Activated CD4-positive, alpha-beta T cell treated with anti-CD3 and anti-CD28 coated beads, Interleukin-2, amount 50 U/mL, for 48 hours (primary cell): Measurements from ENCODE around the gene YPEL3.

Experiments
- DNase-seq, 2 experiments: peaks; one replicate each; pipeline ENCODE4 v3.0.0-alpha.2; 2020

YPEL3 gene

GRCh38 chr16:30068333-30068732, 27.7 kb downstream of the YPEL3 start:
- DNase-seq, result no peak

- no peak for DNase-seq
Observed at GRCh38 chr16:30067584-30067916, 28.5 kb downstream of the YPEL3 start.

GRCh38 chr16:30066761-30067583, 29.0 kb downstream of the YPEL3 start:
- DNase-seq, result no peak

GRCh38 chr16:30065943-30066760, 29.9 kb downstream of the YPEL3 start:
- DNase-seq, result peak; percentile 45 to 54

- DNase-seq, result peak; percentile 99
Observed at GRCh38 chr16:30065102-30065942, 30.7 kb downstream of the YPEL3 start, which contains the start of gene ALDOA. Gene ALDOA (plus strand): TSS chr16:30065760. CDS start chr16:30066898, 1,138 bp downstream.

- no peak for DNase-seq
Observed at GRCh38 chr16:30064729-30065101, 31.3 kb downstream of the YPEL3 start.

- peak; percentile 77 to 84 for DNase-seq
Observed at GRCh38 chr16:30063893-30064728, 31.9 kb downstream of the YPEL3 start.

GRCh38 chr16:30063278-30063892, 32.6 kb downstream of the YPEL3 start:
- DNase-seq, result no peak

GRCh38 chr16:30060836-30061554, 35.0 kb downstream of the YPEL3 start:
- no peak for DNase-seq

- DNase-seq, result no peak
Observed at GRCh38 chr16:30060346-30060745, 35.7 kb downstream of the YPEL3 start.

- DNase-seq, result peak; percentile 67 to 78
Observed at GRCh38 chr16:30054959-30055553, 41.0 kb downstream of the YPEL3 start.

- no peak for DNase-seq
Observed at GRCh38 chr16:30054451-30054850, 41.6 kb downstream of the YPEL3 start.

- no peak for DNase-seq
Observed at GRCh38 chr16:30053376-30054015, 42.5 kb downstream of the YPEL3 start.

GRCh38 chr16:30052671-30053372, 43.2 kb downstream of the YPEL3 start:
- peak; percentile 96 to 97 for DNase-seq

GRCh38 chr16:30051518-30051917, 44.5 kb downstream of the YPEL3 start:
- no peak for DNase-seq

- no peak for DNase-seq
Observed at GRCh38 chr16:30049871-30050270, 46.1 kb downstream of the YPEL3 start.

- no peak for DNase-seq
Observed at GRCh38 chr16:30046588-30046987, 49.4 kb downstream of the YPEL3 start.

- DNase-seq, result no peak
Observed at GRCh38 chr16:30046178-30046577, 49.8 kb downstream of the YPEL3 start.
